D721Med (cell line): ENCODE measurements around the gene CAPS.
"Not testable (repeated sequence)": the region's sequence is repeated elsewhere in the genome, so short reads cannot be mapped to it uniquely, and the experiment has no call there.

Experiments used
- DNase-seq: peaks from one replicate; pipeline ENCODE4 v3.0.0; 2011; ENCODE audit warnings: low spot score; ENCODE audit not compliant: insufficient read length
- FAIRE-seq: peaks from 2 replicates; lab custom pipeline; 2011; peaks lifted over from hg19 to GRCh38; lab: Jason Lieb, UNC
- CTCF ChIP-seq: IDR thresholded peaks from 2 replicates; pipeline ENCODE4 v1.5.1; 2012; ENCODE audit warnings: mild to moderate bottlenecking, control low read depth; ENCODE audit not compliant: insufficient read depth; ENCODE audit errors: missing control alignments

CAPS gene

GRCh38 chr19:5877427-5877826 is 36.6 kb upstream of the CAPS start:
- no peak for TF ChIP-seq CTCF
- DNase-seq (no peak), FAIRE-seq (no peak)

- DNase-seq (no peak), FAIRE-seq (no peak)
- no peak for TF ChIP-seq CTCF
Observed at GRCh38 chr19:5877882-5878281, 36.2 kb upstream of the CAPS start.

- FAIRE-seq (no peak), DNase-seq (no peak)
- no peak for TF ChIP-seq CTCF
Observed at GRCh38 chr19:5880196-5880595, 33.9 kb upstream of the CAPS start.

GRCh38 chr19:5880604-5881078 is 33.4 kb upstream of the CAPS start:
- FAIRE-seq (no peak), DNase-seq (no peak)
- no peak for TF ChIP-seq CTCF

- no peak for TF ChIP-seq CTCF
- DNase-seq = no peak
- FAIRE-seq = no peak
Observed at GRCh38 chr19:5881543-5882299, 32.3 kb upstream of the CAPS start.

GRCh38 chr19:5882421-5882968 is 31.6 kb upstream of the CAPS start:
- DNase-seq (no peak), FAIRE-seq (no peak)
- TF ChIP-seq CTCF = no peak

GRCh38 chr19:5883157-5883873 is 30.7 kb upstream of the CAPS start:
- DNase-seq, FAIRE-seq: not testable (repeated sequence)

GRCh38 chr19:5884065-5884811 is 29.8 kb upstream of the CAPS start:
- FAIRE-seq, DNase-seq: not testable (repeated sequence)
